HepG2 (cell line): ENCODE measurements around the gene OR2S2. TPM values are rescaled to one million over a fixed set of nuclear protein-coding genes. Genes with fewer than 3 reads are reported as not detected.
A peak's percentile ranks its signal among the peaks of the same experiment; 100 is the strongest.

Experiments used
- CHD4 ChIP-seq: fragments of 200-600 bp; sonication (generic); IDR thresholded peaks from 2 replicates; pipeline ENCODE4 v1.7.0; 2017; ENCODE audit warnings: mild to moderate bottlenecking, low read length, borderline replicate concordance
- DR1 ChIP-seq: sonication (generic); formaldehyde crosslinking; IDR thresholded peaks from 2 replicates; pipeline ENCODE4 v1.8.0; 2021; ENCODE audit warnings: mild to moderate bottlenecking, missing genetic modification reagents, inconsistent platforms
- ETV6 ChIP-seq: sonication (generic); formaldehyde crosslinking; conservative IDR thresholded peaks from 2 replicates; pipeline ENCODE4 v1.4.0; 2020; ENCODE audit warnings: missing genetic modification reagents
- FLYWCH1 ChIP-seq: sonication (generic); formaldehyde crosslinking; IDR thresholded peaks from 2 replicates; pipeline ENCODE4 v1.8.1; 2023; ENCODE audit warnings: mild to moderate bottlenecking, missing genetic modification reagents
- GATAD1 ChIP-seq: IDR thresholded peaks from 2 replicates; pipeline ENCODE4 v1.6.1; 2016; ENCODE audit warnings: missing genetic modification reagents, missing compliant biosample characterization
- HDAC1 ChIP-seq: sonication (generic); formaldehyde crosslinking; IDR thresholded peaks from 2 replicates; pipeline ENCODE4 v1.5.1; 2020; ENCODE audit warnings: mild to moderate bottlenecking, missing genetic modification reagents
- HMG20A ChIP-seq: IDR thresholded peaks from 2 replicates; pipeline ENCODE4 v1.6.1; 2016; ENCODE audit warnings: borderline replicate concordance
- IRF2 ChIP-seq: IDR thresholded peaks from 2 replicates; pipeline ENCODE4 v1.6.1; 2018; ENCODE audit warnings: missing genetic modification reagents, missing compliant biosample characterization
- JARID2 ChIP-seq: sonication (generic); formaldehyde crosslinking; IDR thresholded peaks from 2 replicates; pipeline ENCODE4 v1.8.1; 2023; ENCODE audit warnings: missing genetic modification reagents, inconsistent platforms; ENCODE audit not compliant: insufficient replicate concordance
- POGZ ChIP-seq: sonication (generic); formaldehyde crosslinking; IDR thresholded peaks from 2 replicates; pipeline ENCODE4 v1.4.0; 2020; ENCODE audit warnings: mild to moderate bottlenecking, missing genetic modification reagents
- RERE ChIP-seq: IDR thresholded peaks from 2 replicates; pipeline ENCODE4 v1.6.1; 2016; ENCODE audit warnings: low read depth, missing genetic modification reagents, missing compliant biosample characterization
- RXRB ChIP-seq: IDR thresholded peaks from 2 replicates; pipeline ENCODE4 v1.6.1; 2016; ENCODE audit warnings: borderline replicate concordance, missing genetic modification reagents, missing compliant biosample characterization
- SRF ChIP-seq: IDR thresholded peaks from 2 replicates; pipeline ENCODE4 v1.6.1; 2011; ENCODE audit warnings: mild to moderate bottlenecking, low read depth, low read length, moderate library complexity
- TCF12 ChIP-seq, 2 experiments: fragments of 450-650 bp in 1 of 2; sonication (generic) in 1 of 2; formaldehyde crosslinking in 1 of 2; IDR thresholded peaks; 2 replicates each; pipeline versions ENCODE4 v1.6.1 to v1.8.0; 2017 to 2022; ENCODE audit warnings: antibody characterized with exemption in 1 of 2, mild to moderate bottlenecking in 1 of 2, missing genetic modification reagents in 1 of 2, moderate library complexity in 1 of 2
- THAP11 ChIP-seq: IDR thresholded peaks from 2 replicates; pipeline ENCODE4 v1.6.1; 2016; ENCODE audit warnings: missing biosample characterization, missing genetic modification reagents
- TOPORS ChIP-seq: sonication (generic); formaldehyde crosslinking; IDR thresholded peaks from 2 replicates; pipeline ENCODE4 v1.8.0; 2023; ENCODE audit warnings: mild to moderate bottlenecking, missing genetic modification reagents
- ZBTB3 ChIP-seq: sonication (generic); formaldehyde crosslinking; IDR thresholded peaks from 2 replicates; pipeline ENCODE4 v1.4.0; 2020; ENCODE audit warnings: low read depth, mild to moderate bottlenecking, moderate library complexity, missing genetic modification reagents, borderline replicate concordance
- ZIK1 ChIP-seq: sonication (generic); formaldehyde crosslinking; IDR thresholded peaks from 2 replicates; pipeline ENCODE4 v1.5.0; 2020; ENCODE audit warnings: mild to moderate bottlenecking, low read depth, missing genetic modification reagents, borderline replicate concordance
- ZNF775 ChIP-seq: sonication (generic); formaldehyde crosslinking; IDR thresholded peaks from 2 replicates; pipeline ENCODE4 v1.4.0; 2020; ENCODE audit warnings: missing genetic modification reagents, mild to moderate bottlenecking, moderate library complexity, borderline replicate concordance
- polyA plus RNA-seq, 8 experiments: library from polyadenylated mRNA; depleted of rRNA in 3 of 8; stranded (reverse) in 7 of 8; unstranded in 1 of 8; fragments of >200 nt; fragmentation: Illumina TruSeq in 4 of 8; extraction: Trizol in 4 of 8; gene quantifications; 2 replicates each; pipeline versions ENCODE4 v1.2.1 to v1.2.3, GENCODE V29; 2011 to 2016; ENCODE audit warnings: low read depth in 4 of 8, missing spikeins in 1 of 8, mixed read lengths in 1 of 8; ENCODE audit not compliant: insufficient read depth in 1 of 8
- total RNA-seq, 5 experiments: library from RNA; depleted of rRNA; stranded (reverse); fragments of >200 nt; fragmentation: Illumina TruSeq; extraction: Trizol; gene quantifications; 2 replicates each; pipeline ENCODE4 v1.2.3, GENCODE V29; 2016; ENCODE audit warnings: low read depth in 1 of 5
- TF ChIP-seq, protein P1 (sequence below): sonication (generic); formaldehyde crosslinking; IDR thresholded peaks from 2 replicates; pipeline ENCODE4 v1.4.0; 2020; ENCODE audit warnings: missing genetic modification reagents
- TF ChIP-seq, protein P2 (sequence below): sonication (generic); formaldehyde crosslinking; IDR thresholded peaks from 2 replicates; pipeline ENCODE4 v1.5.0; 2020; ENCODE audit warnings: mild to moderate bottlenecking, missing genetic modification reagents

OR2S2 gene
- total and polyA plus RNA-seq, 2 of the 13 experiments (the other 11 are each of a cell fraction or from before 2014, with no cell fraction given): not detected

GRCh38 chr9:35945341-35946018 is 12.5 kb downstream of the OR2S2 start (continued):
- TF ChIP-seq DR1 (CRISPR knock-in tag): no peak
- peak; percentile 86; the same call in 1 of the 2 replicates for TF ChIP-seq ETV6
- TF ChIP-seq SRF: no peak
- TF ChIP-seq, protein P1, sequence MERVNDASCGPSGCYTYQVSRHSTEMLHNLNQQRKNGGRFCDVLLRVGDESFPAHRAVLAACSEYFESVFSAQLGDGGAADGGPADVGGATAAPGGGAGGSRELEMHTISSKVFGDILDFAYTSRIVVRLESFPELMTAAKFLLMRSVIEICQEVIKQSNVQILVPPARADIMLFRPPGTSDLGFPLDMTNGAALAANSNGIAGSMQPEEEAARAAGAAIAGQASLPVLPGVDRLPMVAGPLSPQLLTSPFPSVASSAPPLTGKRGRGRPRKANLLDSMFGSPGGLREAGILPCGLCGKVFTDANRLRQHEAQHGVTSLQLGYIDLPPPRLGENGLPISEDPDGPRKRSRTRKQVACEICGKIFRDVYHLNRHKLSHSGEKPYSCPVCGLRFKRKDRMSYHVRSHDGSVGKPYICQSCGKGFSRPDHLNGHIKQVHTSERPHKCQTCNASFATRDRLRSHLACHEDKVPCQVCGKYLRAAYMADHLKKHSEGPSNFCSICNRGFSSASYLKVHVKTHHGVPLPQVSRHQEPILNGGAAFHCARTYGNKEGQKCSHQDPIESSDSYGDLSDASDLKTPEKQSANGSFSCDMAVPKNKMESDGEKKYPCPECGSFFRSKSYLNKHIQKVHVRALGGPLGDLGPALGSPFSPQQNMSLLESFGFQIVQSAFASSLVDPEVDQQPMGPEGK (CRISPR knock-in tag): no peak
- TF ChIP-seq CHD4: no peak
- TF ChIP-seq RXRB: no peak
- TF ChIP-seq POGZ: peak; percentile 71
- TF ChIP-seq GATAD1 (CRISPR knock-in tag): peak; percentile 73
- no peak for TF ChIP-seq RERE (CRISPR knock-in tag)
- no peak for TF ChIP-seq HMG20A (CRISPR knock-in tag)
- no peak for TF ChIP-seq ZBTB3
- peak; percentile 78 for TF ChIP-seq THAP11 (CRISPR knock-in tag)
- no peak for TF ChIP-seq HDAC1 (CRISPR knock-in tag)
- TF ChIP-seq JARID2: no peak
- TF ChIP-seq TCF12 (IDR thresholded peaks at IDR 0.05): no peak
- TF ChIP-seq TCF12 (CRISPR knock-in tag; IDR thresholded peaks at IDR 0.05): no peak
- TF ChIP-seq ZNF775 (CRISPR knock-in tag): no peak
- TF ChIP-seq IRF2: peak; percentile 31; the same call in 1 of the 2 replicates
- TF ChIP-seq, protein P2, sequence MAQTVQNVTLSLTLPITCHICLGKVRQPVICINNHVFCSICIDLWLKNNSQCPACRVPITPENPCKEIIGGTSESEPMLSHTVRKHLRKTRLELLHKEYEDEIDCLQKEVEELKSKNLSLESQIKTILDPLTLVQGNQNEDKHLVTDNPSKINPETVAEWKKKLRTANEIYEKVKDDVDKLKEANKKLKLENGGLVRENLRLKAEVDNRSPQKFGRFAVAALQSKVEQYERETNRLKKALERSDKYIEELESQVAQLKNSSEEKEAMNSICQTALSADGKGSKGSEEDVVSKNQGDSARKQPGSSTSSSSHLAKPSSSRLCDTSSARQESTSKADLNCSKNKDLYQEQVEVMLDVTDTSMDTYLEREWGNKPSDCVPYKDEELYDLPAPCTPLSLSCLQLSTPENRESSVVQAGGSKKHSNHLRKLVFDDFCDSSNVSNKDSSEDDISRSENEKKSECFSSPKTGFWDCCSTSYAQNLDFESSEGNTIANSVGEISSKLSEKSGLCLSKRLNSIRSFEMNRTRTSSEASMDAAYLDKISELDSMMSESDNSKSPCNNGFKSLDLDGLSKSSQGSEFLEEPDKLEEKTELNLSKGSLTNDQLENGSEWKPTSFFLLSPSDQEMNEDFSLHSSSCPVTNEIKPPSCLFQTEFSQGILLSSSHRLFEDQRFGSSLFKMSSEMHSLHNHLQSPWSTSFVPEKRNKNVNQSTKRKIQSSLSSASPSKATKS (CRISPR knock-in tag): no peak
- TF ChIP-seq ZIK1 (CRISPR knock-in tag): no peak
- no peak for TF ChIP-seq TOPORS (CRISPR knock-in tag)
- TF ChIP-seq FLYWCH1 (CRISPR knock-in tag): no peak
